ENCODE results near the gene RPS19. TPM values are rescaled to one million over a fixed set of nuclear protein-coding genes. Genes with fewer than 3 reads are reported as not detected.
A peak's percentile ranks its signal among the peaks of the same experiment; 100 is the strongest.

RPS19 gene
- total RNA-seq, 4 donors from 2014 or later: 595 to 1,336 (median 1,016) TPM

- H3K36me3 ChIP-seq: no peaks in the 10 kb centered on the region
- peak within 1 kb of the TSS; percentile 52 to 74 (median 60) for H3K27ac ChIP-seq
These were observed 17.1 kb downstream of the RPS19 start, which contains the start of gene CD79A for GRCh38 chr19:41876847-41877832. TSS of gene CD79A (plus strand) at chr19:41877279. CDS start at chr19:41877305, 26 bp downstream.

GRCh38 chr19:41877916-41878905, 18.2 kb downstream of the RPS19 start:
- TF ChIP-seq EP300 (IDR thresholded peaks at IDR 0.05; ENCODE audit: low read depth) (no peak), POLR2A (IDR thresholded peaks at IDR 0.05) (no peak), CTCF (IDR thresholded peaks at IDR 0.05) (no peak), POLR2AphosphoS5 (IDR thresholded peaks at IDR 0.05) (no peak)
- Histone ChIP-seq H3K36me3 (no peaks in the 10 kb centered on the region), H3K27ac (peak overlapping the region; percentile 43 to 74 (median 60)), H3K4me3 (no peak overlapping the region), H3K27me3 (no peaks in the 10 kb centered on the region), H3K4me1 (peaks cover 0 to 18% (median 8%) of the 10 kb centered on the region in 4 donors), H3K9me3 (no peaks in the 10 kb centered on the region)
- intact Hi-C loops (cut with DNase I; ENCODE audit: low total_unique reads) (no loop called here), in situ Hi-C loops (cut with MboI; ENCODE audit: low pct_ligation_motif_present in 1 of 4, low pct_unique_long_range_greater_than_20kb in 1 of 4, low sequenced_read_pairs in 3 of 4) (loop anchor here in 1 of 4 donors (10.0 kb wide), 1 partner anchor 77 kb away; the partner anchor contains the start of gene RABAC1)
- WGBS, 2 donors (ENCODE audit: low coverage in 1 of 2): 63 to 66% methylated on average over 3 to 17 of the region's 17 CpGs
- DNase-seq: peak; percentile 26

More at GRCh38 chr19:41876847-41877832, 17.1 kb downstream of the RPS19 start, which contains the start of gene CD79A:
- Histone ChIP-seq H3K27me3 (no peaks in the 10 kb centered on the region), H3K4me3 (peak within 1 kb of the TSS in 1 of 4 donors; percentile 18), H3K4me1 (peaks cover 0 to 22% (median 3%) of the 10 kb centered on the region in 4 donors), H3K9me3 (no peaks in the 10 kb centered on the region)
- in situ Hi-C loops (cut with MboI; ENCODE audit: low pct_ligation_motif_present in 1 of 4, low pct_unique_long_range_greater_than_20kb in 1 of 4, low sequenced_read_pairs in 3 of 4) (loop anchor here in 1 of 4 donors (10.0 kb wide), 1 partner anchor 78 kb away; the partner anchor contains the start of gene RABAC1), intact Hi-C loops (cut with DNase I; ENCODE audit: low total_unique reads) (no loop called here)
- peak; percentile 67 for DNase-seq
- TF ChIP-seq POLR2A (IDR thresholded peaks at IDR 0.05) (no peak), POLR2AphosphoS5 (IDR thresholded peaks at IDR 0.05) (peak in 1 of 3 donors; percentile 16)
- WGBS, 2 donors (ENCODE audit: low coverage in 1 of 2): 67 to 89% methylated on average over 3 to 9 of the region's 9 CpGs

- Histone ChIP-seq H3K4me1 (peaks cover 0 to 11% (median 7%) of the 10 kb centered on the region in 4 donors), H3K4me3 (no peak overlapping the region), H3K9me3 (no peaks in the 10 kb centered on the region), H3K27ac (no peak overlapping the region), H3K27me3 (no peaks in the 10 kb centered on the region), H3K36me3 (no peaks in the 10 kb centered on the region)
- intact Hi-C loops (cut with DNase I; ENCODE audit: low total_unique reads): no loop called here
- in situ Hi-C loops (cut with MboI; ENCODE audit: low pct_ligation_motif_present in 1 of 4, low pct_unique_long_range_greater_than_20kb in 1 of 4, low sequenced_read_pairs in 3 of 4): loop anchor here in 1 of 4 donors (10.0 kb wide), 1 partner anchor 76 kb away; the partner anchor contains the start of gene RABAC1
- DNase-seq: no peak
- 87% methylated on average over 21 of the region's 21 CpGs; no CpG with 5 or more reads in 1 of the 2 donors for WGBS, 2 donors (ENCODE audit: low coverage in 1 of 2)
- no peak for TF ChIP-seq CTCF (IDR thresholded peaks at IDR 0.05)
- no peak for TF ChIP-seq POLR2AphosphoS5 (IDR thresholded peaks at IDR 0.05)
- TF ChIP-seq EP300 (IDR thresholded peaks at IDR 0.05; ENCODE audit: low read depth): no peak
- TF ChIP-seq POLR2A (IDR thresholded peaks at IDR 0.05): no peak
These were observed 19.0 kb downstream of the RPS19 start for GRCh38 chr19:41879080-41879479.

- no peak overlapping the region for H3K4me3 ChIP-seq
- peaks cover 2 to 15% (median 11%) of the 10 kb centered on the region in 4 donors for H3K4me1 ChIP-seq
- TF ChIP-seq POLR2A (IDR thresholded peaks at IDR 0.05): no peak
- H3K36me3 ChIP-seq: no peaks in the 10 kb centered on the region
- whole genome bisulfite sequencing, 2 donors (ENCODE audit: low coverage in 1 of 2): 81 to 94% methylated on average over 2 to 7 of the region's 7 CpGs
- in situ Hi-C loops (cut with MboI; ENCODE audit: low pct_ligation_motif_present in 1 of 4, low pct_unique_long_range_greater_than_20kb in 1 of 4, low sequenced_read_pairs in 3 of 4): loop anchor here in 1 of 4 donors (10.0 kb wide), 1 partner anchor 75 kb away; the partner anchor contains the start of gene RABAC1
- H3K27ac ChIP-seq: no peak overlapping the region
- H3K27me3 ChIP-seq: no peaks in the 10 kb centered on the region
- H3K9me3 ChIP-seq: no peaks in the 10 kb centered on the region
- no peak for DNase-seq
- intact Hi-C loops (cut with DNase I; ENCODE audit: low total_unique reads): no loop called here
These were observed 19.7 kb downstream of the RPS19 start for GRCh38 chr19:41879670-41880328.
